ENCODE results near the gene HSP90AB1. TPM values are rescaled to one million over a fixed set of nuclear protein-coding genes. Genes with fewer than 3 reads are reported as not detected.
A peak's percentile ranks its signal among the peaks of the same experiment; 100 is the strongest.

The HSP90AB1 gene
- polyA plus RNA-seq, 3 donors, result 119 to 242 (median 145) TPM

DNA sequence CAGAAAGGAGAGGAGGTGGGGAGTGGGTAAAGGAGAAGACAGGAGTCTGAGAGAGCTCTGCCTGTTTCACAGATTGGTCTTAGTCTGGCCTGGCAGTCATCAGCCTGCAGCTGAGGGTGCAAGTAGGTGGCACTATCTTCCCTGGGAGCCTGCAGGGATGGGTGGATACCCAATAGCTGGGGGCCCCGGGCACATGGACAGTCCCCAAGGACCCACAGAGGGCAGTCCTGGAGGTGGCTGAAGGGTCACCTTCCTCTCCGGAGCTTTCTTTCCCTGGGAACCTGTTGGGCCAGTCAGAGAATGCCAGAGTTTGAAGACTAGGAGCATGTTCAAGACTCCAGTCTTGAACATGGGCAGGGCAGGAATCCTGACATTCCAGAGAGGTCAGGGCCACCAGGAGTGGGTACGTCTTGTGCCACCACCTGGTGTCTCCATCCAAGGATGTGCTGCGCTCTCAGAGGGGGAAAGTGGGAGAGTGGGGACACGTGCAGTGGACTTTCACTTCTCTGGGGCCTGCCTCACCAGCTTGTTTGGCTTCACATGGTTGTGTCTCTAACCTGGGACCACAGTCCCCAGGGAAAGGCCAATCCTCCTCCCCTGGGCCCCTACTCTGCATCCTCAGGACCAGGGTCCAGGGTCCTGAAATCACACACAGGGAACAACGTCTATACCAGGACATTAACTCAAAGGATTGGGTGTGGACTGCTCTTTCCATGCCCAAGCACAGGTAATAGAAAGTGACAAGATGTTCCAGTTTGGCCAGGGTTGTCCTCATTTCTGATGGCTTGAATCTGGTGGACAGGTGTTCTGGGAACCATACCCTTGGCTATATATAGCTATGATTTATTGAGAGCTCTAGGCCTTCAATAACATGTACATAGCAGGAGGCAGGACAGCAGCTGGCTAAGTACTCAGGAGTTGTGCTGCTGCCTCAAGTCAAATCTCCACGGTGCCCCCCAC, 48.2 kb downstream of the HSP90AB1 start:
- Histone ChIP-seq H3K9me3 (replicated peaks in 1 of 2; ENCODE audit: control insufficient read depth in 1 of 2, insufficient read depth in 1 of 2, low read length in 2 of 2) (peaks cover 0 to 5% of the 10 kb centered on the region in 2 donors), H3K27me3 (ENCODE audit: control insufficient read depth in 2 of 2, insufficient read depth in 2 of 2, low read length in 2 of 2) (peaks cover 23 to 50% of the 10 kb centered on the region in 2 donors), H3K9ac (ENCODE audit: insufficient read depth, low read length, poor library complexity, severe bottlenecking) (no peak overlapping the region), H3K36me3 (replicated peaks in 1 of 2; ENCODE audit: control insufficient read depth in 1 of 2, insufficient read depth in 2 of 2, low read length in 2 of 2) (peaks cover under 1 to 5% of the 10 kb centered on the region in 2 donors), H3K79me2 (ENCODE audit: insufficient read depth, low read length) (no peaks in the 10 kb centered on the region), H3K27ac (ENCODE audit: low read depth in 1 of 2, low read length in 2 of 2) (no peak overlapping the region), H4K20me1 (ENCODE audit: insufficient read depth, low read length) (no peaks in the 10 kb centered on the region), H3K4me2 (replicated peaks; ENCODE audit: extremely low read depth, low read length, poor library complexity, severe bottlenecking) (no peak overlapping the region), H3K4me1 (ENCODE audit: control insufficient read depth in 1 of 2, insufficient read depth in 2 of 2, low read length in 2 of 2) (peaks cover 9 to 15% of the 10 kb centered on the region in 2 donors), H2AFZ (ENCODE audit: insufficient read depth, low read depth, low read length, poor library complexity, severe bottlenecking) (no peak overlapping the region), H3K4me3 (replicated peaks in 1 of 3; ENCODE audit: low read depth in 2 of 3, low read length in 3 of 3) (no peak overlapping the region)
- 82% methylated on average over 6 of the region's 7 CpGs for WGBS (ENCODE audit: insufficient coverage)
- Mint-ChIP-seq H3K4me3 (peak overlapping the region in 1 of 2 donors; percentile 48), H3K27me3 (ENCODE audit: low read depth in 3 of 3) (peaks cover 60 to 81% (median 64%) of the 10 kb centered on the region in 3 donors), H3K27ac (no peak overlapping the region), H3K4me1 (peaks cover 19% of the 10 kb centered on the region), H3K9me3 (peaks cover 0 to 8% (median 3%) of the 10 kb centered on the region in 7 donors), H3K36me3 (peaks cover 11 to 13% of the 10 kb centered on the region in 2 donors)
- intact Hi-C loops (cut with micrococcal nuclease), result no loop called here
- DNase-seq, result no peak
- TF ChIP-seq, protein P1, sequence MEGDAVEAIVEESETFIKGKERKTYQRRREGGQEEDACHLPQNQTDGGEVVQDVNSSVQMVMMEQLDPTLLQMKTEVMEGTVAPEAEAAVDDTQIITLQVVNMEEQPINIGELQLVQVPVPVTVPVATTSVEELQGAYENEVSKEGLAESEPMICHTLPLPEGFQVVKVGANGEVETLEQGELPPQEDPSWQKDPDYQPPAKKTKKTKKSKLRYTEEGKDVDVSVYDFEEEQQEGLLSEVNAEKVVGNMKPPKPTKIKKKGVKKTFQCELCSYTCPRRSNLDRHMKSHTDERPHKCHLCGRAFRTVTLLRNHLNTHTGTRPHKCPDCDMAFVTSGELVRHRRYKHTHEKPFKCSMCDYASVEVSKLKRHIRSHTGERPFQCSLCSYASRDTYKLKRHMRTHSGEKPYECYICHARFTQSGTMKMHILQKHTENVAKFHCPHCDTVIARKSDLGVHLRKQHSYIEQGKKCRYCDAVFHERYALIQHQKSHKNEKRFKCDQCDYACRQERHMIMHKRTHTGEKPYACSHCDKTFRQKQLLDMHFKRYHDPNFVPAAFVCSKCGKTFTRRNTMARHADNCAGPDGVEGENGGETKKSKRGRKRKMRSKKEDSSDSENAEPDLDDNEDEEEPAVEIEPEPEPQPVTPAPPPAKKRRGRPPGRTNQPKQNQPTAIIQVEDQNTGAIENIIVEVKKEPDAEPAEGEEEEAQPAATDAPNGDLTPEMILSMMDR (IDR thresholded peaks at IDR 0.05), result no peak

DNA sequence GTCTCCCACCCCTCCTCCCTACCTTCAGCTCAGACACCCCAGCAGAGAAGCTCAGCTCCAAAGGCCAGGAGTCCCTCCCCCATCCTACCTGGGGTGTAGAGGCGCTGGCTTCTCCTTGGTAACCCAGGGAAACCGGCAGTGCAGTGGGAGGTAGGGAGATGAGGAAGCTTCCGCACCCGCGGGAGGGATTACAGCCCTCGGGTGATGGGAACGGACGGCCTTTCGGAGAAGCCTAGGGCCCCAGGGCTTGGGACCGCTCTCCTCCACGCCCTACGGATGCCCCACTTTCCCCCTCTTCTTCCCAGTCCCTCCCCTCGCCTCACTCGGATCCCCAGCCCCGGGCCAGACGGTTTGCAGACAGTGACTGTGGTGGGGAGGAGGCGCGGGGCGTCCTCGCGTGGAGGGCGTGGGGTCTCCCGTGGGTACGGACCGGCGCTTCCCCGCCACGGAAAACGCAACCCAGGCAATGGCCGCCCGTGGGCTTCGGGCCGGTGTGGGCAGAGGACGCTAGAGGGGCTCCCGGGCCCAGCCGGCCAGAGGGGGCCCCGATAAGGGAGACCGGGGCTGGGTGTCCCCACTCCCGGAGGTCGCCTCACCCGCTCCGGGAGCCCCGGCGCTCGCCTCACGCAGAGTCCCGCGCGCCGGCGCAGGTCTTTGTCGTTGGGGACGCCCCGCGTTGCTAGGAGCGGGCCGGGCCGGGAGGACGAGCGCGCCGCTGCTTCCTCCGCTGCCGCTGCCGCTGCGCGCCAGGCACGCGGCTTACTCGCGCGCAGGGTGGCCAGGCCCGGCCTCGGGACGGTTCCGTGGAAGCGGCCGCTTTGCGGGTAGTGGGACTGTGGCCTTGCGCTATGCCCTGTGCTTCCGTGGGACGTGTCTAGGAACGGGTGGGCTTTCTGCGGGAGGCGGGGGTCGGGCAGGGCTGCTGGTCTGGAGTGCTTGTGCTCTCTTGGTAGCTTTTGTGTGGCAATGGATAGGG, 50.5 kb downstream of the HSP90AB1 start:
- H4K20me1 ChIP-seq (ENCODE audit: insufficient read depth, low read length), result no peaks in the 10 kb centered on the region
- Mint-ChIP-seq H3K27me3 (ENCODE audit: low read depth in 3 of 3) (peaks cover 46 to 66% (median 54%) of the 10 kb centered on the region in 3 donors), H3K4me3 (peak overlapping the region; percentile 31 to 82), H3K9me3 (peaks cover 0 to 8% (median 3%) of the 10 kb centered on the region in 7 donors), H3K27ac (no peak overlapping the region), H3K4me1 (peaks cover 25% of the 10 kb centered on the region), H3K36me3 (peaks cover 33% of the 10 kb centered on the region in 2 donors)
- peaks cover 0 to 5% of the 10 kb centered on the region in 2 donors for H3K9me3 ChIP-seq (replicated peaks in 1 of 2; ENCODE audit: control insufficient read depth in 1 of 2, insufficient read depth in 1 of 2, low read length in 2 of 2)
- peaks cover 21 to 27% of the 10 kb centered on the region in 2 donors for H3K36me3 ChIP-seq (replicated peaks in 1 of 2; ENCODE audit: control insufficient read depth in 1 of 2, insufficient read depth in 2 of 2, low read length in 2 of 2)
- no peak overlapping the region for H2AFZ ChIP-seq (ENCODE audit: insufficient read depth, low read depth, low read length, poor library complexity, severe bottlenecking)
- no peak overlapping the region for H3K9ac ChIP-seq (ENCODE audit: insufficient read depth, low read length, poor library complexity, severe bottlenecking)
- 1% methylated on average over 72 of the region's 86 CpGs for WGBS (ENCODE audit: insufficient coverage)
- TF ChIP-seq, protein P1 (IDR thresholded peaks at IDR 0.05), result no peak
- no peaks in the 10 kb centered on the region for H3K79me2 ChIP-seq (ENCODE audit: insufficient read depth, low read length)
- intact Hi-C loops (cut with micrococcal nuclease), result no loop called here
- H3K4me1 ChIP-seq (ENCODE audit: control insufficient read depth in 1 of 2, insufficient read depth in 2 of 2, low read length in 2 of 2), result peaks cover 9 to 15% of the 10 kb centered on the region in 2 donors
- H3K27ac ChIP-seq (ENCODE audit: low read depth in 1 of 2, low read length in 2 of 2), result no peak overlapping the region
- peak overlapping the region in 1 of 3 experiments; percentile 43 for H3K4me3 ChIP-seq (replicated peaks in 1 of 3; ENCODE audit: low read depth in 2 of 3, low read length in 3 of 3)
- H3K4me2 ChIP-seq (replicated peaks; ENCODE audit: extremely low read depth, low read length, poor library complexity, severe bottlenecking), result peak overlapping the region; percentile 64
- peaks cover 23 to 43% of the 10 kb centered on the region in 2 donors for H3K27me3 ChIP-seq (ENCODE audit: control insufficient read depth in 2 of 2, insufficient read depth in 2 of 2, low read length in 2 of 2)
- DNase-seq, result peak in 1 of 3 donors; percentile 5

Measured in CD14-positive monocyte (primary cell).